Gastroesophageal sphincter (tissue), 3 donors: ENCODE data around the gene F2R.

Source experiments
- CTCF ChIP-seq, 4 experiments: fragments of 200-600 bp in 2 of 4; fragments of 450-650 bp in 2 of 4; sonication (generic) in 1 of 4; IDR thresholded peaks; one replicate each; pipeline ENCODE4 v1.5.1; 2017 to 2019; ENCODE audit warnings: antibody characterized with exemption in 4 of 4, mild to moderate bottlenecking in 2 of 4, moderate library complexity in 2 of 4
- POLR2A ChIP-seq, 2 donors: fragments of 450-650 bp; IDR thresholded peaks; one replicate each; pipeline ENCODE4 v1.6.1; 2017; ENCODE audit warnings: antibody characterized with exemption in 2 of 2, mild to moderate bottlenecking in 2 of 2, moderate library complexity in 1 of 2

- TF ChIP-seq CTCF (IDR thresholded peaks at IDR 0.05) (no peak), POLR2A (IDR thresholded peaks at IDR 0.05) (no peak)
Measured at GRCh38 chr5:76683816-76684731, 31.9 kb upstream of the F2R start.
